ENCODE measurements around the gene NRAS. TPM values are rescaled to one million over a fixed set of nuclear protein-coding genes. Genes with fewer than 3 reads are reported as not detected.

The NRAS gene
- total and polyA plus RNA-seq, 9 of the 15 experiments (the other 6 are each of a cell fraction or from before 2014, with no cell fraction given), result 40.7 to 94.5 (median 75.4) TPM

GRCh38 chr1:114756009-114756892, 39.7 kb upstream of the NRAS start (continued):
- TF ChIP-seq ZBTB49 (CRISPR knock-in tag; IDR thresholded peaks at IDR 0.05; ENCODE audit: borderline replicate concordance), result no peak
- TF ChIP-seq ZBTB43 (CRISPR knock-in tag; IDR thresholded peaks at IDR 0.05), result no peak
- TF ChIP-seq SP2 (IDR thresholded peaks at IDR 0.05; ENCODE audit: extremely low read depth, low read depth, low read length, poor library complexity, severe bottlenecking), result no peak
- TF ChIP-seq ZBTB34 (CRISPR knock-in tag; IDR thresholded peaks at IDR 0.05), result no peak
- TF ChIP-seq NR2F6 (CRISPR knock-in tag; IDR thresholded peaks at IDR 0.05), result no peak
- TF ChIP-seq, protein P1, sequence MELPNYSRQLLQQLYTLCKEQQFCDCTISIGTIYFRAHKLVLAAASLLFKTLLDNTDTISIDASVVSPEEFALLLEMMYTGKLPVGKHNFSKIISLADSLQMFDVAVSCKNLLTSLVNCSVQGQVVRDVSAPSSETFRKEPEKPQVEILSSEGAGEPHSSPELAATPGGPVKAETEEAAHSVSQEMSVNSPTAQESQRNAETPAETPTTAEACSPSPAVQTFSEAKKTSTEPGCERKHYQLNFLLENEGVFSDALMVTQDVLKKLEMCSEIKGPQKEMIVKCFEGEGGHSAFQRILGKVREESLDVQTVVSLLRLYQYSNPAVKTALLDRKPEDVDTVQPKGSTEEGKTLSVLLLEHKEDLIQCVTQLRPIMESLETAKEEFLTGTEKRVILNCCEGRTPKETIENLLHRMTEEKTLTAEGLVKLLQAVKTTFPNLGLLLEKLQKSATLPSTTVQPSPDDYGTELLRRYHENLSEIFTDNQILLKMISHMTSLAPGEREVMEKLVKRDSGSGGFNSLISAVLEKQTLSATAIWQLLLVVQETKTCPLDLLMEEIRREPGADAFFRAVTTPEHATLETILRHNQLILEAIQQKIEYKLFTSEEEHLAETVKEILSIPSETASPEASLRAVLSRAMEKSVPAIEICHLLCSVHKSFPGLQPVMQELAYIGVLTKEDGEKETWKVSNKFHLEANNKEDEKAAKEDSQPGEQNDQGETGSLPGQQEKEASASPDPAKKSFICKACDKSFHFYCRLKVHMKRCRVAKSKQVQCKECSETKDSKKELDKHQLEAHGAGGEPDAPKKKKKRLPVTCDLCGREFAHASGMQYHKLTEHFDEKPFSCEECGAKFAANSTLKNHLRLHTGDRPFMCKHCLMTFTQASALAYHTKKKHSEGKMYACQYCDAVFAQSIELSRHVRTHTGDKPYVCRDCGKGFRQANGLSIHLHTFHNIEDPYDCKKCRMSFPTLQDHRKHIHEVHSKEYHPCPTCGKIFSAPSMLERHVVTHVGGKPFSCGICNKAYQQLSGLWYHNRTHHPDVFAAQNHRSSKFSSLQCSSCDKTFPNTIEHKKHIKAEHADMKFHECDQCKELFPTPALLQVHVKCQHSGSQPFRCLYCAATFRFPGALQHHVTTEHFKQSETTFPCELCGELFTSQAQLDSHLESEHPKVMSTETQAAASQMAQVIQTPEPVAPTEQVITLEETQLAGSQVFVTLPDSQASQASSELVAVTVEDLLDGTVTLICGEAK (IDR thresholded peaks at IDR 0.05), result 0 out of 2 replicates have a peak, but pooled peaks have one; percentile 11
- TF ChIP-seq, protein P1 (CRISPR knock-in tag; IDR thresholded peaks at IDR 0.05), result no peak
- no peak for TF ChIP-seq U2AF2 (optimal IDR thresholded peaks at IDR 0.05; ENCODE audit: low read depth, low read length)
- TF ChIP-seq ZNF445 (CRISPR knock-in tag; IDR thresholded peaks at IDR 0.05; ENCODE audit: low read depth), result no peak
- TF ChIP-seq MAX (CRISPR knock-in tag; IDR thresholded peaks at IDR 0.05), result no peak
